HUES48 (cell line): Measurements from ENCODE around the gene DIP2C.

ENCODE experiments used
- H3K27ac ChIP-seq: one replicate; pipeline ENCODE4 v1.7.0; 2013; ENCODE audit warnings: low read depth, low read length, inconsistent platforms
- H3K27me3 ChIP-seq: 2 replicates; pipeline ENCODE4 v1.6.1; 2013; ENCODE audit warnings: mild to moderate bottlenecking, low read length; ENCODE audit not compliant: control insufficient read depth, insufficient read depth
- H3K36me3 ChIP-seq: 2 replicates; pipeline ENCODE4 v1.6.1; 2013; ENCODE audit warnings: low read length; ENCODE audit not compliant: control insufficient read depth, insufficient read depth
- H3K4me1 ChIP-seq: 2 replicates; pipeline ENCODE4 v1.6.1; 2013; ENCODE audit warnings: mild to moderate bottlenecking, low read length; ENCODE audit not compliant: control insufficient read depth, insufficient read depth
- H3K4me3 ChIP-seq: 2 replicates; pipeline ENCODE4 v1.5.1; 2013; ENCODE audit warnings: mild to moderate bottlenecking, low read depth, low read length
- H3K9ac ChIP-seq: 2 replicates; pipeline ENCODE4 v1.6.1; 2013; ENCODE audit warnings: mild to moderate bottlenecking, low read depth, low read length, moderate library complexity
- H3K9me3 ChIP-seq: 2 replicates; pipeline ENCODE4 v1.6.1; 2013; ENCODE audit warnings: low read length; ENCODE audit not compliant: control insufficient read depth, insufficient read depth

Gene DIP2C

DNA sequence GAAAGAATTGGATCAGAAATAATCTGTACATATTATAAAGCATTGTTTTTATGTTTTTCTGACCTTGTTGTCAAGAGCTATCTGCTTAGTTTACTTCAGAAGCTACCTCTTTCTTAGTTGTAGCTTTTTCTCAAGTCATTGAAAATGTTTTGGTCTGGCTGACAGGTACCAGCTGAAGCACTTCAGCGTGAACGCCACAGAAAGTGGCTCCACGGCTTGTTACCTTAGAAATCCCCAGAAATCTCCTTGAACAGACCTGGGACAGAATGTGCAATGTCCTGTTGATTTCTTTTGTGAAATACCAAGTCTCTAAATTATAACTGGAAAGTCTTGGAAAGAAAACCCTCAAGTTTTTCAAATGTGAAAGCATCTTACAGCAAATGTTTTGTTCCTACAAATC is 457.4 kb downstream of the DIP2C start:
- no peak overlapping the region for H3K9ac ChIP-seq
- no peaks in the 10 kb centered on the region for H3K27me3 ChIP-seq
- no peak overlapping the region for H3K27ac ChIP-seq
- no peaks in the 10 kb centered on the region for H3K9me3 ChIP-seq
- H3K4me3 ChIP-seq = no peak overlapping the region
- no peaks in the 10 kb centered on the region for H3K4me1 ChIP-seq
- peaks cover 4% of the 10 kb centered on the region for H3K36me3 ChIP-seq

DNA sequence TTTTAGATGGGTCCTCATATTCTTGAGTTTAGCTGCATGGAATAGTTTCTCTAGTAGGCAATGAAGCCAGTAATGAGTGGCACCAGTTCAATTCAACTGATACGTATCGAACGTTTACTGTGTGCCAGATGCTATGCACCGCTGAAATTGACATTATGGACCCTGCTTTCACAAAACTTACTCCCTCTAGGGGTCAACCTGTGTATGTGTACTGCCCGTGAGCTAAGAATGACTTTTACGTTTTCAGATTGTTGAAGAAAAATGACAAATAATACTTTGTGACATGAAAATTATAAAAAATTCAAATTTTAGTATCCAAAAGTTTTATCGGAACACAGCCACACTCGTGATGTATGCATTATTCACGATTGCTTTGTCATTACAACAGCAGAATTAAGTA is 458.7 kb downstream of the DIP2C start:
- Histone ChIP-seq H3K4me3 (no peak overlapping the region), H3K27me3 (no peaks in the 10 kb centered on the region), H3K9me3 (no peaks in the 10 kb centered on the region), H3K27ac (no peak overlapping the region), H3K4me1 (no peaks in the 10 kb centered on the region), H3K36me3 (no peaks in the 10 kb centered on the region; the same call in 1 of the 2 replicates), H3K9ac (no peak overlapping the region)

DNA sequence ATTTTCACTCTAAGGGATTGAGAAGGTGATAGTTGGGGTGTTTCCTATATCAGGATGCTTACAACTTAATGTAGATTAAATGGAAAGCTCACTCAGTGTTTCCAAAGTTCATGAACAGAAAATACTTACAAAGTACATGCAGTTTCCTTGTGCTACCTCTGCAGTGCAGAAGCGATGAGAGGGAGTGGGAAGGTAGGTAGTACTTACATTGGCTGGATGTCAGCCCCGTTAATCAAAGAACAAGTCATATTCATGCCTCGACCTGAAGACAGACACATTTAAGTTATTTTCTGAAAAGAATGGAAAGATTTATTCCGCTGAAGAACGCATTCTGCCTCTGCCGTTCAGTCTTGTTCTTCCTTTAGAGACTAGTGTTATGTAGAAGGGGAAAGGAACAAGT is 461.1 kb downstream of the DIP2C start:
- Histone ChIP-seq H3K4me1 (no peaks in the 10 kb centered on the region), H3K36me3 (no peaks in the 10 kb centered on the region), H3K4me3 (no peak overlapping the region), H3K27ac (no peak overlapping the region), H3K9ac (no peak overlapping the region), H3K27me3 (no peaks in the 10 kb centered on the region), H3K9me3 (no peaks in the 10 kb centered on the region)

DNA sequence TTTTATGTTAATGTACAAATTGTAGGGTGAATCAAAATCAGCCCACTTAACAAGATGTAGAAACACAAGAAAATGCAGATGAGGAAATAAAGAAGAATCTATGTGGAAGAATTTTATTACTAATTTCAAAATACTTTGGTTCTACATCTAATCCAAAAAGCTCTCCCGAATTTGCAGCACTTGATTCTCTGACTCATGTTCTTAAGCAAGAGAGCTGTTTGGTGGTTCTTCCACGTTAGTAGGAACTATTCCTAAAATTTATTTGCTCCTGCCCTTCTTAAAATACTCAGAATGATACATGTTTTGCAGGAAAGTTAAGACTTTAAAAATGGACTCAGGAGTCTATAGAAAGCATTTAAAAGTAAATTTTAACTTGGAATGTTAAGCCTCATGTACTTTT is 462.5 kb downstream of the DIP2C start:
- H3K27ac ChIP-seq = no peak overlapping the region
- H3K4me3 ChIP-seq = no peak overlapping the region
- H3K9me3 ChIP-seq = no peaks in the 10 kb centered on the region
- no peaks in the 10 kb centered on the region for H3K4me1 ChIP-seq
- H3K36me3 ChIP-seq = no peaks in the 10 kb centered on the region
- no peaks in the 10 kb centered on the region for H3K27me3 ChIP-seq
- H3K9ac ChIP-seq = no peak overlapping the region

DNA sequence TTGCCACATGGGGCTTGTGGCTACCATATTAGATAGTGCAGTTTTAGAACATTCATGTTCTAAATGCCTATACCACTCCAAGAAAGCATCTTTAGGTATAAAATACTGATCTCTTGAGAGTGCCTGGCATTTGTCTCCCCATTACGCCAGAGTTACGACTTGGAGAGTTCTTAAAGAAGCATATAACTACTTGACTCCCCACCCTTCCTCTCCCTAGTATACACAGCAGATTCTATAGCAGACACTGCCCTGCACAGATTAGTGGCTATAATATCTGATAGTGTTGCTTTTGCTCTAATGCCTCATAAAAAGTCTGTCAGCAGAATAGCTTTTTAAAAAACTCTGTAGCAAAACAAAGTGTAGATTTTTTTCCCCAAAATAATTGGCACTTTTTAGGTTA is 463.4 kb downstream of the DIP2C start:
- Histone ChIP-seq H3K9ac (no peak overlapping the region), H3K4me3 (no peak overlapping the region), H3K27ac (no peak overlapping the region), H3K9me3 (no peaks in the 10 kb centered on the region), H3K27me3 (no peaks in the 10 kb centered on the region), H3K36me3 (no peaks in the 10 kb centered on the region), H3K4me1 (no peaks in the 10 kb centered on the region)

DNA sequence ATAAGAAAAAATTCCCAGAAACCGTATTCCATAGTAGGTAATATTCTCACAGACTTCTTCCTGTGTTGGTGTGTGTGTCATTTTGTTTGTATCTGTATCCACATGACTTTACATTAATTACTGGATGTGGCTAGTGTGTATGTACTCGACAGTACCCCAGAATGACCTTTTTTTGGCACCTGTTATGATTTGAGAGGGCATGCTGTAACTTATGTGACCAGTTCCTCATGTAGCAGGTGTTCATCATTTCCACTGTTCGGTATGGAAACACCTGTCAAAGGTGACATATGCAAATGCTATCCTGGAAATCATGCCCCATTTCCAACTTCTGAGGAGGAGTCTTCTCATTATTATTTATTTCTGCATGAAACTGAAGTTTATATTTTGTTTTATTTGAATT is 464.9 kb downstream of the DIP2C start:
- Histone ChIP-seq H3K9ac (no peak overlapping the region), H3K27me3 (no peaks in the 10 kb centered on the region), H3K4me1 (no peaks in the 10 kb centered on the region), H3K9me3 (no peaks in the 10 kb centered on the region), H3K4me3 (no peak overlapping the region), H3K36me3 (no peaks in the 10 kb centered on the region), H3K27ac (no peak overlapping the region)
